GM12878 (cell line): Measurements from ENCODE around the gene HOMER2. TPM values are rescaled to one million over a fixed set of nuclear protein-coding genes. Genes with fewer than 3 reads are reported as not detected.

ENCODE experiments used
- ATAC-seq: fragments of 200-7000 bp; cut with Tn5 transposase; 3 replicates; pipeline ENCODE4 v1.9.1; 2020; ENCODE audit warnings: mild to moderate bottlenecking, moderate library complexity
- BruUV-seq: library from RNA; stranded (reverse); fragments of 400-500 nt; replicated peaks from 2 replicates; lab custom pipeline; 2021; lab: Mats Ljungman, UMichigan
- CTCF ChIA-PET: fragments of 300-600 bp; sonication (Branson Sonifier 250); formaldehyde crosslinking; extraction: SDS; loops from one replicate; lab custom pipeline; 2021; ENCODE audit warnings: inconsistent platforms; lab: Yijun Ruan, JAX
- POLR2A ChIA-PET: fragments of 350-600 bp; formaldehyde crosslinking; extraction: SDS; loops from one replicate; lab custom pipeline; 2021; ENCODE audit warnings: inconsistent platforms; lab: Charles Lee
- RAD21 ChIA-PET: fragments of 300-600 bp; sonication (Branson Sonifier 250); formaldehyde crosslinking; loops from one replicate; lab custom pipeline; 2023; ENCODE audit warnings: antibody characterized with exemption; ENCODE audit not compliant: unreplicated experiment; lab: Charles Lee
- SMC1A ChIA-PET: fragments of 300-600 bp; sonication (Branson Sonifier 250); formaldehyde crosslinking; loops from one replicate; lab custom pipeline; 2023; ENCODE audit not compliant: unreplicated experiment, uncharacterized antibody; lab: Charles Lee
- DNase-seq: peaks from one replicate; pipeline ENCODE4 v3.0.0-alpha.2; 2011; ENCODE audit warnings: low read depth, low spot score
- FAIRE-seq: peaks from 3 replicates; lab custom pipeline; 2011; peaks lifted over from hg19 to GRCh38; lab: Jason Lieb, UNC
- H2AFZ ChIP-seq: 2 replicates; pipeline ENCODE4 v1.6.0; 2011; ENCODE audit warnings: low read depth, low read length, control low read depth; ENCODE audit not compliant: control insufficient read depth
- H3K27ac ChIP-seq: 2 replicates; pipeline ENCODE4 v1.5.1; 2011; ENCODE audit warnings: control low read depth; ENCODE audit not compliant: control insufficient read depth, insufficient read depth
- H3K27me3 ChIP-seq, 2 experiments: replicated peaks in 1 of 2; 2 replicates each; pipeline versions ENCODE4 v1.6.0 to v1.6.1; 2011; ENCODE audit warnings: low read length in 1 of 2; ENCODE audit not compliant: control insufficient read depth in 2 of 2, insufficient read depth in 2 of 2
- H3K36me3 ChIP-seq, 2 experiments: 2 replicates each; pipeline ENCODE4 v1.5.1; 2011; ENCODE audit warnings: low read length in 1 of 2; ENCODE audit not compliant: control insufficient read depth in 2 of 2, insufficient read depth in 2 of 2
- H3K4me1 ChIP-seq: 2 replicates; pipeline ENCODE4 v1.6.1; 2011; ENCODE audit warnings: mild to moderate bottlenecking, low read length, moderate library complexity, mixed read lengths; ENCODE audit not compliant: control insufficient read depth, insufficient read depth
- H3K4me2 ChIP-seq: 2 replicates; pipeline ENCODE4 v1.6.0; 2011; ENCODE audit warnings: control low read depth; ENCODE audit not compliant: control insufficient read depth, insufficient read depth
- H3K4me3 ChIP-seq: fragments of 200-600 bp; sonication (generic); 2 replicates; pipeline ENCODE4 v1.5.1; 2016
- H3K79me2 ChIP-seq: 2 replicates; pipeline ENCODE4 v1.6.0; 2011; ENCODE audit warnings: low read length; ENCODE audit not compliant: control insufficient read depth, insufficient read depth
- H3K9ac ChIP-seq: 2 replicates; pipeline ENCODE4 v1.8.0; 2011; ENCODE audit warnings: low read length, control low read depth, mixed read lengths; ENCODE audit not compliant: control insufficient read depth, insufficient read depth
- H3K9me3 ChIP-seq: replicated peaks from 3 replicates; pipeline ENCODE4 v1.5.1; 2011; ENCODE audit warnings: mild to moderate bottlenecking, low read length; ENCODE audit not compliant: control insufficient read depth, insufficient read depth
- H4K20me1 ChIP-seq: 2 replicates; pipeline ENCODE4 v1.6.0; 2011; ENCODE audit not compliant: control insufficient read depth, insufficient read depth
- CHD4 ChIP-seq: fragments of 200-600 bp; sonication (generic); IDR thresholded peaks from 2 replicates; pipeline ENCODE4 v1.6.1; 2016; ENCODE audit warnings: mild to moderate bottlenecking
- ESRRA ChIP-seq: IDR thresholded peaks from 2 replicates; pipeline ENCODE4 v1.6.1; 2012; ENCODE audit warnings: mild to moderate bottlenecking, low read length, improper control_type of control experiment
- MTA3 ChIP-seq: IDR thresholded peaks from 2 replicates; pipeline ENCODE4 v1.6.1; 2012; ENCODE audit warnings: low read length, inconsistent platforms, borderline replicate concordance
- NFXL1 ChIP-seq: fragments of 450-650 bp; IDR thresholded peaks from 2 replicates; pipeline ENCODE4 v1.6.1; 2017; ENCODE audit warnings: antibody characterized with exemption, mild to moderate bottlenecking, borderline replicate concordance
- RAD51 ChIP-seq: fragments of 450-650 bp; IDR thresholded peaks from 2 replicates; pipeline ENCODE4 v1.6.1; 2016; ENCODE audit warnings: moderate library complexity, mild to moderate bottlenecking, inconsistent platforms
- ZBTB40 ChIP-seq: fragments of 450-650 bp; IDR thresholded peaks from 2 replicates; pipeline ENCODE4 v1.6.1; 2016; ENCODE audit warnings: mild to moderate bottlenecking, moderate library complexity, borderline replicate concordance
- WGBS: methylation state at CpG from one replicate; pipeline ENCODE4 v1.1.6; 2016; ENCODE audit warnings: low lambda C conversion rate; ENCODE audit not compliant: insufficient replicate concordance, insufficient coverage; ENCODE audit errors: missing lambda C conversion rate; 5-methylcytosine and 5-hydroxymethylcytosine counted together
- in situ Hi-C: fragments of 300-500 bp; cut with MboI; formaldehyde crosslinking; loops from 9 replicates; pipeline ENCODE4 v1.14.3; 2018; ENCODE audit warnings: mixed read lengths
- intact Hi-C: fragments of 100-400 bp; cut with micrococcal nuclease; formaldehyde crosslinking; loops from one replicate; pipeline ENCODE4 v1.14.2; 2022; ENCODE audit not compliant: unreplicated experiment
- polyA plus RNA-seq, 11 experiments: library from polyadenylated mRNA; depleted of rRNA in 4 of 11; unstranded in 6 of 11; stranded (reverse) in 5 of 11; fragments of >200 nt; fragmentation: Nextera tagmentation in 4 of 11; fragmentation: Illumina TruSeq in 1 of 11; extraction: Ambion mirVana in 4 of 11; extraction: Trizol in 1 of 11; gene quantifications; 1 replicate in 1 of 11; 2 replicates in 10 of 11; pipeline versions ENCODE4 v1.2.1 to v1.2.3, GENCODE V29; 2011 to 2016; ENCODE audit warnings: inconsistent platforms in 2 of 11, missing spikeins in 2 of 11, low read depth in 1 of 11
- total RNA-seq, 4 experiments: library from RNA; depleted of rRNA in 3 of 4; stranded (reverse); fragments of >200 nt in 3 of 4; fragmentation: Illumina TruSeq in 1 of 4; extraction: Trizol in 1 of 4; gene quantifications; 2 replicates each; pipeline versions ENCODE4 v1.2.1 to v1.2.3, GENCODE V29; 2013 to 2021
- TF ChIP-seq, protein P1 (sequence below): fragments of 450-650 bp; IDR thresholded peaks from 2 replicates; pipeline ENCODE4 v1.6.1; 2016; ENCODE audit warnings: mild to moderate bottlenecking
- TF ChIP-seq, protein P2 (sequence below): IDR thresholded peaks from 2 replicates; pipeline ENCODE4 v1.6.1; 2011; ENCODE audit warnings: borderline replicate concordance, low read depth, mild to moderate bottlenecking, moderate library complexity, low read length; ENCODE audit not compliant: insufficient read depth, poor library complexity, severe bottlenecking

HOMER2 gene
- total and polyA plus RNA-seq, 10 of the 15 experiments (the other 5 are each of a cell fraction or from before 2014, with no cell fraction given), result 0.60 to 5.0 (median 1.8) TPM

GRCh38 chr15:82930461-82930860 lies 22.1 kb downstream of the HOMER2 start:
- BruUV-seq, result no TSS peak
- no peaks in the 10 kb centered on the region for H3K4me1 ChIP-seq

More at GRCh38 chr15:82930461-82930860, 22.1 kb downstream of the HOMER2 start:
- H3K27me3 ChIP-seq, result no peaks in the 10 kb centered on the region; a peak in 2 of 4 replicates
- in situ Hi-C loops (no loop called here), intact Hi-C loops (no loop called here)
- CTCF ChIA-PET, result no interaction called here
- SMC1A ChIA-PET, result no interaction called here
- H3K9ac ChIP-seq, result no peak overlapping the region
- 47% methylated on average over 2 of the region's 2 CpGs for WGBS
- no peak for FAIRE-seq
- no peak for DNase-seq
- H4K20me1 ChIP-seq, result no peaks in the 10 kb centered on the region
- POLR2A ChIA-PET, result no interaction called here
- RAD21 ChIA-PET, result no interaction called here
- no peak overlapping the region for H3K27ac ChIP-seq
- no peaks in the 10 kb centered on the region for H3K36me3 ChIP-seq
- H2AFZ ChIP-seq, result no peak overlapping the region
- H3K79me2 ChIP-seq, result no peaks in the 10 kb centered on the region
- H3K4me3 ChIP-seq, result no peak overlapping the region
- no peak for TF ChIP-seq ESRRA
- no peak for TF ChIP-seq MTA3
- no peak for TF ChIP-seq RAD51
- TF ChIP-seq ZBTB40, result no peak
- TF ChIP-seq, protein P1, sequence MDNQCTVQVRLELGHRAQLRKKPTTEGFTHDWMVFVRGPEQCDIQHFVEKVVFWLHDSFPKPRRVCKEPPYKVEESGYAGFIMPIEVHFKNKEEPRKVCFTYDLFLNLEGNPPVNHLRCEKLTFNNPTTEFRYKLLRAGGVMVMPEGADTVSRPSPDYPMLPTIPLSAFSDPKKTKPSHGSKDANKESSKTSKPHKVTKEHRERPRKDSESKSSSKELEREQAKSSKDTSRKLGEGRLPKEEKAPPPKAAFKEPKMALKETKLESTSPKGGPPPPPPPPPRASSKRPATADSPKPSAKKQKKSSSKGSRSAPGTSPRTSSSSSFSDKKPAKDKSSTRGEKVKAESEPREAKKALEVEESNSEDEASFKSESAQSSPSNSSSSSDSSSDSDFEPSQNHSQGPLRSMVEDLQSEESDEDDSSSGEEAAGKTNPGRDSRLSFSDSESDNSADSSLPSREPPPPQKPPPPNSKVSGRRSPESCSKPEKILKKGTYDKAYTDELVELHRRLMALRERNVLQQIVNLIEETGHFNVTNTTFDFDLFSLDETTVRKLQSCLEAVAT, result no peak
- TF ChIP-seq, protein P2, sequence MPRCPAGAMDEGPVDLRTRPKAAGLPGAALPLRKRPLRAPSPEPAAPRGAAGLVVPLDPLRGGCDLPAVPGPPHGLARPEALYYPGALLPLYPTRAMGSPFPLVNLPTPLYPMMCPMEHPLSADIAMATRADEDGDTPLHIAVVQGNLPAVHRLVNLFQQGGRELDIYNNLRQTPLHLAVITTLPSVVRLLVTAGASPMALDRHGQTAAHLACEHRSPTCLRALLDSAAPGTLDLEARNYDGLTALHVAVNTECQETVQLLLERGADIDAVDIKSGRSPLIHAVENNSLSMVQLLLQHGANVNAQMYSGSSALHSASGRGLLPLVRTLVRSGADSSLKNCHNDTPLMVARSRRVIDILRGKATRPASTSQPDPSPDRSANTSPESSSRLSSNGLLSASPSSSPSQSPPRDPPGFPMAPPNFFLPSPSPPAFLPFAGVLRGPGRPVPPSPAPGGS, result no peak
- no peak for TF ChIP-seq NFXL1
- TF ChIP-seq CHD4, result no peak
- H3K4me2 ChIP-seq, result no peak overlapping the region
- no peaks in the 10 kb centered on the region for H3K9me3 ChIP-seq
- no peak for ATAC-seq
